NCI-H69 (cell line): ENCODE measurements around the gene DOCK9.

Experiments
- DNase-seq: peaks from one replicate; lab custom pipeline; 2025; lab: John Stamatoyannopoulos, UW

Gene DOCK9

DNA sequence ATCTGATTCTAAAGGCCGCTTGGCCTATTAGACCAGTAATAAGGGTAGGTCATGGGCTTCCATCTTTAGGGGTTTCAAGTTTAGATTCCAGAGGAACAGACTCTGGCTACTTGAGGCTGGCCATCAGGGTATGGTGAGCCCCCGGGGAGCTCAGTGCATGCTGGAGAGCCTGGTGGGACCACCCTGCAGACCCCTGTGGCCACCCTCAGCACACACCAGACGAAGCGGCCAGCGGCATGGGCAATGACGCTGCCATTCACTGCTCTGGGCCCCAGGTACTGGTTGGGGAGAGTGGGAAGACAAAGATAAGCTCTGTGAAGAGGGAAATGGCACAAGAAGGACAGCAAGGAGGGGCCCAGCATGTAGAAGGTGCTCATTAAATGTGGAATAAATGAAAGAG lies 126.6 kb downstream of the DOCK9 start:
- DNase-seq = no peak

DNA sequence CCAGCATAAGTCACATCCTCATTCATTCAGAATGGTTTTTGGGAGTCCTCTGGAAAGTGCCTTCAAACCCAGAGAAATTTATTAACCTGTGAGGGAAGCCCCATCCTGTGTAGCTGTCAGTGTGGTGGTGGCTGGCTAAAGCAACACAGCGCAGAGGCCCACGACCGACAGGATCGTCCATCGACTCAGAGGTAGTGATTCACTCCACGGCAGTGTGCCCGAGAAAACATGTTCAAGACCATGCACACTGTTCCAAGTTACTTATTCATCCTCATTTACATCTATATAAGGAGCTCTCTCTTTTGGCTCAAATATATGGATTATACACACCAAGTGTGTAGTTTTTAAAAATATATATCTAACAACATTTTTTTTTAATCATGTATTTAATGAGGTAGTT lies 129.1 kb downstream of the DOCK9 start:
- no peak for DNase-seq

DNA sequence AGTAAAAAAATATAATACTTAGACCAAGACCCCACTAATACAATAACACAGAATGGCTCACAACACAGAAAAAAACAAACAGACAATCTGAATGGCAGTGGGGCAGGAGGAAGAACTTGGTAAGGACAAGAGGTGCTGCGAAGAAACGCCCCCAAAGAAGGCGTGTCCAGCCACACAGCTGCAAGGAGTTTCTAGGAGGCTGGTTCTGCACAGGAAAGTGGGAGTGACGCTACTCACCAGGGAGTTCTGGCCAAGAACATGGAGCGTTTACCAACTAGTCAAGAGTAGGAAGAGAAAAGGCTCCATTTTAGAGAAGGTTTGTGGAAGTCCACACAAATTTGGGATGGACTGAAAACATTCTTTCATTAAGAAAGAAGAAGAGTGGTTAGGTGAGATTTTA lies 130.1 kb downstream of the DOCK9 start:
- DNase-seq = no peak

DNA sequence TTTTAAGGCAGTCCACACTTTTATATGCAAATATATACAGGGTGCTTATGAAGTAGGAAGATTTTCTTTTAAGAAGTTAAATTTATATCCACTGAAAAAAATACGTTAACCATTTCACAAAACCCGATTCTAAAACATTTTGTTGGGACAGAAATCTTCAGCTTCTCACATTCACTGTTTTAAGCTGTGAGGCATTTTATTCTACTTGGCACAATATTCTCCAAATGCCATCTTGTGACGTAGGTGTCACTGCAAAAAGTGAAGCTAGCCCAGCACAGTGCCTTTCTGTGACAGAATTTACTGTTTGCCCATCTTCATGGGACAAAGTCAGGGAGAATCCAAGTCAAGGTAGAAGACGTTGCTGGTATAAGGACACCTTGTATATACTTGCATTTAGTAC lies 130.9 kb downstream of the DOCK9 start:
- no peak for DNase-seq

DNA sequence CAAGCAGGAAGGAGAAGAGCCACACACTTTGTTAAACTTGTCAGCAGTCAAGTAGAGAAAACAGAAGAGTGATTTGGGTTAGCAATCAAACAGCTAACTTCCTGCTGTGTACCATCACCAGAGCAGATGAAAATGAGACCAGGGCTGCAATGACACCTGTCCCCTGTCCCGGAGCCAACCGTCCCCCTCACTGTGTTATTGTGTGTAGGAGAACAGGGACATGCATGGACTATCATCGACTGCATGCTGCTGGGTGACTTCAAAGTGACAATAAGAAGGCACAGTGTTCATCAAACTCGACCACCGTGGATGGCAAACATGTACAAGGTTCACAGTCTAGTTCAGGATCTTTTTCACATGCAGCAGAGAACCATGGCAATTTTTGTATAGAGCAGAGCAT lies 131.3 kb downstream of the DOCK9 start:
- no peak for DNase-seq

DNA sequence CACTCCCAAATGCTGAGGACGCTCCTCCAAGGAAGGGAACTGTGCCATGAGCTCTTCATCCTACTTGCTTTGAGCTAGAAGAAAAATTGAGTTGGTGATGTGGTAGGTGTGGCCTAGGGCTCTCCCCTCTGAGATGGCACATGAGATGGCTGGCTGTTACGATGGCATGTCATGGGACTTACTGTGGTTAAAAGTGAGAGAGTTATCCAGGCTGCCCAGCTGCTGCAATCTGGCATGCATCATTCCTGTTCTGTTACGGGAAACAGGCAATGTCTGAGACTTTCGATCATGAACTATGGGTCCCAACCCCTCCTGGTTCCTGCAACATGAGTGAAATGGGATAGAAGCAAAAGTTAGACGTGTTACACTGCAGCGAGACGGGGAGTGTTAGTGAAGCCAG lies 132.1 kb downstream of the DOCK9 start:
- no peak for DNase-seq

DNA sequence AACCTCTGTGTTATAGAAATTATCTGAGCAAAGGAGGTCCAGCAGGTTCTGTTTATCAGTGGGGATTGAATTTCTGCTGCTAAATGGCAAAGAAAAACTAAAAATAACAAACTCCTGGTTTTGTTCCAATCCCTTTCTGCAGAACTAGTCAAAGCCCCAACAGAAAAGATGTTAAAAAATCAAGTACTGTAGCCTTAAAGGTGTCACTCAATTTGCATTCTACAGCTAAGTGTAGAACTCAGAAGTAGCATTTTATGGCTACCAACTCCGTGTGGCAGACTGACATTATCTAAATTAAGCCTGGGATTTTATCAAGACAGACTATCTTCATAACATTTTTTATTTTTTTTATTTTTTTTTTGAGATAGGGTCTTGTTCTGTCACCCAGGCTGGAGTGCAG lies 133.8 kb downstream of the DOCK9 start:
- DNase-seq = no peak

DNA sequence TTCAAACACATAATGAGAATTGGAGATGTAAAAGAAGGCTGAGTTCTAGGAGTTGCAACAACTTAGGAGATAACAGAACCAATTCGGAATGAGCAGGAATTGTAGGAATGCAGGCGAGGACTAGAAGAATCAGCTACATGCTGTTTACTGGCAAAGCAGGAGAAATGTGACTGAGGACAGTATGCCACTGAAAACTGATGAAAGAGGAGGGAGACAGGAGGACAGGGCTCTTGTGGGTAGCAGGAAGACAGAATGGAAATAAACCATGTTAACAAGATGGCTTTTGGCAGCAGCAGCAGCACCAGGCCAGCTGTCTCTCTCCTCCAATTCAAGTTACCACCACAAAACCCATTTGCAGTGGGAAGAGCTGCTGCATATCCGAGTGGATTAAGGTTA lies 134.4 kb downstream of the DOCK9 start:
- DNase-seq = no peak

DNA sequence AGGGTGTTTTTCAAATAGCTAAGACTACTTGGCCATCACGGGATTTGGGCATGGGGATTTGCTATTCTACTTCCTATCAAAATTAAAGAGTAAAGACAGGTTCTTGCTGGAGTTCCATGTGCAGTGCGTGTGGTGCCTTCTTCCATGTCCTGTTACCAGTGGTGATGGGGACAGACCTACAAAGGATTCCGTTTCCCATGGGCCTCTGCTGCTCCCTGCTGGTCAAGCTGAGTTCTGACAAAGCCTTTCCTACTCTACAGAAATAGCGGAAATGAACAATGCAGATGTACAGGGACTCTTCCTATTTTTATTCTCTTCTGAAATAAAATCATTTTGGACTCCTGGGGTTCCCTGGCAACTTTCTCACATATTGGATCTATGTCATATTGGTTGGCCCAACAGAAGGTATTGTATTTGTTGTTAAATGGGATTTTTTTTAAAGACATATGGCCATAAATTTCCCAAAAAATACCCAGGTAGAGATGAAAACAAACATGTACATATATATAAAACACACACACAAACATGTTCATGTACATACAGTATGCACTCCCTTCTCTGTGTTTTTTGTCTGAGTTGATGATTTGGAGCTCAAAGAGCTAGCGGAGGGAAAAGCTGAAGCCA lies 134.9 kb downstream of the DOCK9 start:
- DNase-seq = peak; percentile 88

DNA sequence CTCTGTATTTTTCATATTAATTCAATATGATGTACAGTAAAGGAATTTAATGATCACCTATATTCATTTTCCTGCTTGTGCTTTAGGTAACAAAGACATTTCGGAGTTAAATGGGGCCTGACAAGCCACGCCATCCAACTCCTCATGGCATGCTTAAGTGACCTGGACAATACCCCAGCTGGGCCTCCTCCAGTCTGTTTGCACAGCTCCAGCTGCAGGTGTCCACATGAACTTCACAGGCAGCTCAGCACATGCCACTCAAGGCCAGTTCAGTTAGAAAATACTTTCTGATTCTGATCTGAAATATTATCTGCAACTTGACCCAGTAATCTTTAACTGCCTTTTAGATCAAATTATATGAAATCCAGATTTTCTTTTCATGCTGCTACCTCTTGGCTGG lies 135.8 kb downstream of the DOCK9 start:
- DNase-seq = peak; percentile 91

DNA sequence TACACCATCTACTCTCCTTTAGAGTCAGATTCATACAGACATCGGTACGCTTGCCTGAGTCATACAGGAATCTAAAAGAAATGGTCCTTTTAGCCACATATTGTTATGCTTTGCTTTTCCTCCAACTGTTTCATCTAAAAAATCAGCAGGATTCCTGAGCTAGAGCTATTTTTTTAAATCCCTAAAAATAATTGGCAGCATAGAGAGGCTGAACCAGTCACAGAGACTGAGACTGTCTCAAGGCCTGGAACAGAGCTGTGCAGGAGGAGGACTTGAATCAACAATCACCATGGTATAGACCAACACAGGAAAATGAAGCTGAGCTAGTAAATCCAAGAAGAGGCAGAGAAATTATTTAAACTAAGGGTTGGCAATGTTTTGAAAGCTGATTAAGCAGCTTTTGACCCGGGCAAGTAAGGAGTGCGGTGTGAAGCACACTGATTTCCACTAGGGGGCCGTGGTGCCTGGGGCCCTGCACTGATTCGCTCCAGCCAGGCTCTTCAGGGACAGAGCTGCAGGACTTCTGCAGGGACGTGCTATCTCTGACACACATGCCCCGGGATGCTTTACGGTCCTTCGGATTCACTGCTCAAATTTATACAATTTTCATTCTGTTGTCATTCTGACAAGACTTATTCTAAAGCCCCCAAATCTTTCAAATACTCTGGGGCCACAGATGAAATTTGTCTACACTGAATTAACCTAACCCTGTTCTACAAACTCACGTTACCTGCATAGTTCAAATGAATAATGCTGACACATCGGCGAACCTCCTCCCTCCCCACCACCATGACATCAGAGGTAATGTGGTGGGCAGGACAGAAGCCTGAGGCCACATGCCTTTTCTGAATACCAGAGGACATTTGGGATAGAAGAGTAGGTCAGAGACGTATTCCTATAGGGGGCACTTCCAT lies 137.8 kb downstream of the DOCK9 start:
- peak; percentile 73 for DNase-seq

DNA sequence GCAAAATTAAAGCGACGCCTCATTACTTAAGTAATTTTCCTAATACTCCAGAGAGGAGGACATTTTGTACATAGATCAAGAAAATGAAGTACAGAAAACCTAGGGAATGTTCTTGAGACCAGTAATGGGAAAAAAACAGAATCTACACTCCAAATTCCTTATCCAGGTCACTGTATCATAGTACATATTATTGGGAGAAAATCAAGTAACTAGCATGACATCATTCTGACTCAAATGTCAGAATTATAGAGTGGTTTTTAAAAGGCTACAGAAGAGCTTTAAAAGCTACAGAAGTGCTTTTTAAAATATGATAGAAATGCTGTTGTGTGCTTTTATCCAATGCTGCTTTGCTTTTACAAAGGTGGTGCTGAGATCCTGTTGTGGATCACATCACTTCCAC lies 139.1 kb downstream of the DOCK9 start:
- DNase-seq = no peak

DNA sequence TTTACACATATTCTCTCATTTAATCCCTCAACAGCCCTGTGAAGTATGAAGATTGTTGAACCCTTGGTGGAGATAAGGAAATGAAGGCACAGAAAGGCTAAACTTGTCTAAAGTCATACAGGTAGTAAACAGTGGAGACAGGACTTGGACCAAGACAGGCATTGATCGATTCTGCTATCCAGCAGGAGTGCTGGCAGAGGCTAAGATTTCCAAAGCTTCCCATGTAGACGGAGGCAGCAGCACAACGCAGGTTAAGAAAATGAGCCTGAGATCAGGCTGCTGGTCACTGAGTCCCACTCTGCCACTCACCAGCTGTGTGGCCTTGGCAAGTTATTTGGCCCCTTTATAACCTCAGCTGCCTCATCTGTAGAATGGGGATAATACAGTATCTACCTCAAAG lies 140.0 kb downstream of the DOCK9 start:
- DNase-seq = no peak

DNA sequence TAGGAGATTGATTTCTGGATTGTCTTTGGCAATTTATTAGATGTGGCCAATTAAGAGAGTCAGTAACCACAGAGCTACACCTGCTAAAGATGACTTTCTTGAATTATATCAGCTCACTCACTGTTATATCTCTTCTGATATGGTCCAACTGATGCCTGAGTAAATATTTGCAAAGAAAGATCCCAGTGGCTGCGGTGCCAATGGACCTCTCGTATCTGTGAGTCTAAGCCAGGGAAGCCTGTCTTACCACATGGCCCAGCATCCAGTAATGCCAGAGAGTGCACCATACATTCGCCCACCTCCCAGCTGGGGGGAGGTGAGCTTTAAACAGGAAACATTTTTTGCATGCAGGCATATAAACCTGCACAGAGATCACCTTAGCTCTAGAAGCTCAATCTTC lies 142.7 kb downstream of the DOCK9 start:
- DNase-seq = peak; percentile 40

DNA sequence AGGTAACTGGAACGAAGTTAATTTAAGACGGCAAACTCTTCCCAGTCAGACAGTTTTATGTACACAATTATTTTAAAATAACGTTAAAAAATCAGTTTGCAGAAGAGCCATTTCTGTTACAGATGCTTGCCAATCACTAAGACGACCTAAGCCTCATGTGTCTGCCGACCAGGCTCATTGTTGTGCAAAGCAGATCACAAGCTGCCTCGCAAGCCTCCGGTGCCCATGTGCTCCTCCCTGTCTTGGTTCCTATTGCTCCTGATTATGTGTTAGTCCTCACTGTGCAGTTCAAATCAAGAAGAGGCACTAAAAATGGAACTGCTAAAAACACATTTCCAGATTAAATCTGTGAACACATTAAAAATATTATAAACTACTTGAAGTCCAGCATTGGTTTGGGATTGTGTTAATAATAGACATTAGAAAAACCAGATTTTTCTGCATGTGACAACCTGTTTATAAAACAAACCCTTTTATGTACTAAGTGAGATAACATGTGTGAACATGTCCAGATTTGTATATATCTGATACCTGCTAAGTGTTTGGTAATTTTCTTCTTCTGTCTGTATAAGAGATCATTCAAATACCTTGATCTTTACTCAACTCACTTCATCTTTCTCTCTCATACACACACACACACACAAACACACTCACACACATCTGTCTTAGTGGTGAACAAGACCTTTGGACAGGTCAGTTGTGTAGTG lies 143.5 kb downstream of the DOCK9 start:
- DNase-seq = peak; percentile 30

DNA sequence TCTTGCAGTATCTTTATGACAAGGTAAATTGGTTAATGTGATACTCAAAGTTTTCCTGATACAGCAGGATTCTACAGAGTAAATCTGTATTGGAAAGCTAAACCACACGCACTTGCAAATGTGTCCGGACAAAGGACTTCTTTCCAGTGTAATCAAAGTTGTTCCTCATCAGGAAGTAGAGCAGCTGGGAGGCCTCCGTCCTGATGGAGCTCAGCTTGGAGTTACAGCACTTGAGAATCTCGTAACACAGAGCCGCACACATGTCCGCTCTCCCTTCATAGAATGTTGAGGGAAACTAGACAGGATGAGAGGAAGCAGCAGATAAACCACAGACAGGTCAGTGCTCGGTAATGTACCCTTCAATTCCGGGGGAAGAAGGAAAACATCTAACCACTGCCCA lies 146.6 kb downstream of the DOCK9 start:
- DNase-seq = no peak

DNA sequence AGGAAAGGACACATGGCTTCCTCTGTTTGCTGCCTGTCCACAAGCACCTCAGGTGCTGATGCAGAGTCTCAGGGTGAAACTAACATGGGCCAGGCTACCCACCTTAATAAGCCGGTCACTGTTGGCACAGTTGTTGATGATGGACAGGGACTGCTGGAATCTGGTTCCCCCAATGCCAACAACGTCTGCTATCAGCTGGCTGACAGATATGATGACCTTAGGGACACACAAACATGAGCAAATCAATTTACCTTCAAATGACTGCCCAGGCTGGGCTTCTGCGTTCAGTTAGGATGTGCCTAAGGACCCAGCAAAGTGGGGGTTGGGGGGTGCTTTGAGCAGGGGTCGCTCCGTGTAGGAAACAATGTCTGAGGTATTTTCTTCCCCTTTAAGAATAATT lies 148.3 kb downstream of the DOCK9 start:
- DNase-seq = no peak

DNA sequence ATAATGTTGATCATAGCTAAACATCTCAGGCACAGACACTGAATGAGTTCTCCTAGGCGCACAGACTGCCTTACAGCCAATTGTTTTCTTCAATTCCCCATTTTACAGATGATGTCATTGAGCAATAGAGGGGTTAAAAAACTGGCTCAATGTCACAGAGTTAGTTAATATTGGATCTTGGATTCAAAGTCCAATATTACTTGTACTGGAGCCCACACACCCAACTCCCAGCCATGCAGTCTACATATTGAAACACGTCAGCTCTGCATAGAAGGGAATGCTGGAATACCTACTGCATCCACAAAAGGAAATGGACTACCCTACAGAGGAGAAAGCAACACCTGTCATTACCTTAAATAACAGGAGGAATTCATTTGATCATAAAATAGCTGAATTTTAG lies 149.2 kb downstream of the DOCK9 start:
- no peak for DNase-seq

DNA sequence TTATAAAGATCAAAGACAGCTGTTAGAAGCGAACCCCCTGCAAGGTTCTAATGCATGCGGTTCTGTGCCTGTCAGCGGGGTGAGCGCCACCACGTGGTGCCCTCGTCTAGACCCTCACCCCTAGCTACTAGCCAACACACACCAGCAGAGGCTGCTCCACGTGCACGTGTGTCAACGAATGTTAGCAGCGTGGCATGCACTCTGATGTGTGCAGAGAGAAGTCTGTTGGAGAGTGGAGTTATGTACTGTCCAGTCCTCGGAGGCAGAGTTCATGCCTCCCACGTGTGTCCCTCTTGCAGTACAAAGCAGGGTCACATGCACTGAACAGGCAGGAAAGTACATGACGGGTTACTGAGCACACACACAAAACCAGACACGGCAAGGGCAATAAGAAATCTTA lies 150.4 kb downstream of the DOCK9 start:
- DNase-seq = no peak

DNA sequence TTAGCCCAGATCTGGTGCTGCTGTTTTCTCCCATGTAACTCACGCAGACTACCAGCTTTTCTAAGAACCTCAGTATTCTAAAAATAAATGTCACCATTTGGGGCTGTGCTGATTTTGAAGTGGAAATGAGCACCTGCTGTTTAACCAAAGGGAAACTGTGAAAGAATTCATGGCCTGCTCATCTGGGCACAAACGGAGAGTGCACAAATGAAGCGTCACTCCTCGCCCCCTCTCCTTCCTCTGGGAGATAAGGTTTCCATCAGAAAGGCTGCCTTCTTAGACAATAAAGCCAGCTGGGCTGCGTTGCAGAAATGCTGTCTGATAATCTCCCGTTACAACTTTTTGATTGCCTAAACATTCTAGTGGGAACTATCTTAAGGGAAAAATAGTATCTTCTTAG lies 151.7 kb downstream of the DOCK9 start:
- DNase-seq = no peak

DNA sequence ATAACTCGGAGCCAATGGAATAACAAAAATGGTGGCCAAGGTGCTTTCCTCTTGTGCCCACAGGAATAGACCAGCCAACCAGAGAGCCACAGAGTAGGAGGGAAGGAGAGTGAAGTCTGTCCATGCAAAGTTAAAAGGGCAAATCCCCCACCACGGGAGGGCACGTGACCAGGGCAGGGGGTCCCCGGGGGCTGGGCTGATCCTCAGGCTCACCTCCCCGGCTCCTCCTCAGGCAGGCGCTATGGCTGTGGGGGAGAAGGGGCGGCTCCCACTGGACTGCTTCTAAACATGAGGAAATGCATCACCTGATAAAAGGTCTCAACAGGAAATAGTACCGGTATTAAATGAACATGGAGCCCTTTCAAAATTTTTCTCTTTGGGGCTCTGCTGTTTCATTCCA lies 152.2 kb downstream of the DOCK9 start:
- DNase-seq = no peak

DNA sequence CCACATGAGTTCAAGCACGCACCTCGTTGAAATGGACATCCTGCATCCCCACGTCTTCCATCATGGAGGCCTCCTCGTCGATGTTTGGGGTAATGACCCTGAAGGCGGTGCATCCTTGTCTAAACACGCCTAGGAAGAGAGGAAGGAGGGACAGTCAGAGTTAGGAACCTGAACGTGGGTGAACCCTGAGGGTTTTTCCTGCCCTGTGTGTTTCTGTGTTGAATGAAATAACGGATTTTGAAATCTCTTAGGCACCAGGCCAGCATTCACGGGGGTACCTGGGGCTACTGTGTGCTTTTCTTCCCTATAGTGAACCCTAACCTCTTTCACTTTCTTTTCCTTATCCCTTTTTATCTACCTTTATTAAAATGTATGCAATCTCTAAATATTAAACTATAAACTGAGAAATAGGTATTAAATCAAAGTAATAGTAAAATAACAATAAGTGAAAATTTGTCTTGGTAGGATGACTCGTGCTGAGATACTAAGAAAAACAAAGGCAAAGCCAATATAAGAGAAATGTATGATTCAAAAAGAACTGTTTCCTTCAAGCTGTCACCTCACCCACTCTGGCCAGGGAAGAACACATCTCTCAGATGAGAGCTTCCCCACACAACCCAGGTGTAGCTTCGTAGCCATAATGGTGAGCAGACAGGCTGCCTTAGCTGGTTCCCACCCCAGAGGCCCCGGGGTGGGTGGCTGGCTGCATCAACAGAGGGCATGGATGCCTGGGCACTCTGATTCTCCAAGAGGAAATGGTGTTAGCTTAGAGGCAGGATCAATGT lies 153.3 kb downstream of the DOCK9 start:
- DNase-seq = no peak
